SU-DHL-6 (cell line): Measurements from ENCODE around the gene EMILIN2.

Source experiments
- H2AFZ ChIP-seq: fragments of 200-600 bp; sonication (generic); 2 replicates; pipeline ENCODE4 v1.6.1; 2014; ENCODE audit warnings: low read depth, mild to moderate bottlenecking, moderate library complexity, mixed read lengths, antibody characterized with exemption, low read length; ENCODE audit not compliant: severe bottlenecking
- H3F3A ChIP-seq: fragments of 200-600 bp; shearing (Covaris generic); 2 replicates; pipeline ENCODE4 v1.6.0; 2016; ENCODE audit warnings: antibody characterized with exemption, mild to moderate bottlenecking; ENCODE audit not compliant: insufficient read depth
- H3K27ac ChIP-seq: fragments of 200-600 bp; sonication (generic); 2 replicates; pipeline ENCODE4 v1.5.1; 2016; ENCODE audit warnings: low read depth, mild to moderate bottlenecking, low read length, moderate library complexity, mixed read lengths
- H3K27me3 ChIP-seq: fragments of 200-600 bp; sonication (generic), shearing (Covaris generic); 2 replicates; pipeline ENCODE4 v1.6.0; 2014; ENCODE audit warnings: mild to moderate bottlenecking, low read length
- H3K36me3 ChIP-seq: fragments of 200-600 bp; sonication (generic); 2 replicates; pipeline ENCODE4 v1.6.1; 2014; ENCODE audit warnings: mild to moderate bottlenecking, low read length, mixed read lengths
- H3K4me2 ChIP-seq: fragments of 300-600, 200-600 bp; shearing (Covaris generic), sonication (generic); 2 replicates; pipeline ENCODE4 v1.6.0; 2014; ENCODE audit warnings: low read length, low read depth, mild to moderate bottlenecking; ENCODE audit not compliant: poor library complexity, severe bottlenecking
- H3K4me3 ChIP-seq: fragments of 200-600 bp; sonication (generic); 2 replicates; pipeline ENCODE4 v1.5.1; 2014; ENCODE audit warnings: antibody characterized with exemption, low read length, mild to moderate bottlenecking, mixed read lengths; ENCODE audit not compliant: insufficient read depth, poor library complexity, severe bottlenecking
- H3K79me2 ChIP-seq: fragments of 200-600 bp; sonication (generic); 2 replicates; pipeline ENCODE4 v1.6.1; 2014; ENCODE audit warnings: mild to moderate bottlenecking, low read length, moderate library complexity; ENCODE audit not compliant: insufficient read depth
- H3K9ac ChIP-seq: fragments of 200-600 bp; sonication (generic); 2 replicates; pipeline ENCODE4 v1.7.0; 2014; ENCODE audit warnings: mild to moderate bottlenecking, low read length
- H3K9me2 ChIP-seq: fragments of 200-600 bp; sonication (generic); replicated peaks from 2 replicates; pipeline ENCODE4 v1.6.1; 2014; ENCODE audit warnings: low read length; ENCODE audit not compliant: insufficient read depth
- H3K9me3 ChIP-seq: fragments of 200-600 bp; sonication (generic); 2 replicates; pipeline ENCODE4 v1.6.1; 2014; ENCODE audit warnings: low read length, mixed read lengths; ENCODE audit not compliant: insufficient read depth
- H4K20me1 ChIP-seq: fragments of 200-600 bp; sonication (generic); 2 replicates; pipeline ENCODE4 v1.6.1; 2014; ENCODE audit warnings: low read depth, mild to moderate bottlenecking, antibody characterized with exemption, low read length, moderate library complexity, mixed read lengths
- EZH2phosphoT487 ChIP-seq: fragments of 200-600 bp; sonication (generic), shearing (Covaris generic); conservative IDR thresholded peaks from 2 replicates; pipeline ENCODE4 v1.6.1; 2018; ENCODE audit warnings: mild to moderate bottlenecking, antibody characterized with exemption, low read length, moderate library complexity, mixed read lengths
- TF ChIP-seq, protein P1 (sequence below): fragments of 200-600 bp; sonication (generic); IDR thresholded peaks from one replicate; pipeline ENCODE4 v1.5.1; 2017; ENCODE audit warnings: antibody characterized with exemption, mild to moderate bottlenecking, low read length, moderate library complexity; ENCODE audit not compliant: insufficient read depth, poor library complexity, severe bottlenecking

The EMILIN2 gene

DNA sequence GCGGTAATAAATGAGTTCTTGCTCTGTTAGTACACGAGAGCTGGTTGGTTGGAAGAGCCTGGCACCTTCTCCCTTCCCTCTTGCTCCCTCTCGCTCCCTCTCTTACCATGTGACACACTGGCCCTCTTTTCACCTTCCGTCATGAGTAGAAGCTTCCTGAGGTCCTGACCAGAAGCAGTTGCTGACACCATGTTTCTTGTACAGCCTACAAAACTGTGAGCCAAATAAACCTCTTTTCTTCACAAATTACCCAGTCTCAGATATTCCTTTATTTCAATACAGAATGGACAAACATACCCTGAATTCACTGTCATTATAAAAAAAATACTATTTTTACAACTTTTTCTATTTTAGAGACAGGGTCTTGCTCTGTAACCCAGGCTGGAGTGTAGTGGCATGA, 40.7 kb downstream of the EMILIN2 start:
- Histone ChIP-seq H3F3A (no peaks in the 10 kb centered on the region), H3K27ac (no peak overlapping the region), H3K9ac (no peak overlapping the region), H3K4me3 (no peak overlapping the region), H4K20me1 (no peaks in the 10 kb centered on the region), H3K9me3 (no peaks in the 10 kb centered on the region), H3K4me2 (no peak overlapping the region), H3K79me2 (no peaks in the 10 kb centered on the region), H3K9me2 (no peaks in the 10 kb centered on the region), H3K36me3 (no peaks in the 10 kb centered on the region), H2AFZ (no peak overlapping the region), H3K27me3 (no peaks in the 10 kb centered on the region)
- TF ChIP-seq, protein P1, sequence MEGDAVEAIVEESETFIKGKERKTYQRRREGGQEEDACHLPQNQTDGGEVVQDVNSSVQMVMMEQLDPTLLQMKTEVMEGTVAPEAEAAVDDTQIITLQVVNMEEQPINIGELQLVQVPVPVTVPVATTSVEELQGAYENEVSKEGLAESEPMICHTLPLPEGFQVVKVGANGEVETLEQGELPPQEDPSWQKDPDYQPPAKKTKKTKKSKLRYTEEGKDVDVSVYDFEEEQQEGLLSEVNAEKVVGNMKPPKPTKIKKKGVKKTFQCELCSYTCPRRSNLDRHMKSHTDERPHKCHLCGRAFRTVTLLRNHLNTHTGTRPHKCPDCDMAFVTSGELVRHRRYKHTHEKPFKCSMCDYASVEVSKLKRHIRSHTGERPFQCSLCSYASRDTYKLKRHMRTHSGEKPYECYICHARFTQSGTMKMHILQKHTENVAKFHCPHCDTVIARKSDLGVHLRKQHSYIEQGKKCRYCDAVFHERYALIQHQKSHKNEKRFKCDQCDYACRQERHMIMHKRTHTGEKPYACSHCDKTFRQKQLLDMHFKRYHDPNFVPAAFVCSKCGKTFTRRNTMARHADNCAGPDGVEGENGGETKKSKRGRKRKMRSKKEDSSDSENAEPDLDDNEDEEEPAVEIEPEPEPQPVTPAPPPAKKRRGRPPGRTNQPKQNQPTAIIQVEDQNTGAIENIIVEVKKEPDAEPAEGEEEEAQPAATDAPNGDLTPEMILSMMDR, result no peak
- no peak for TF ChIP-seq EZH2phosphoT487

DNA sequence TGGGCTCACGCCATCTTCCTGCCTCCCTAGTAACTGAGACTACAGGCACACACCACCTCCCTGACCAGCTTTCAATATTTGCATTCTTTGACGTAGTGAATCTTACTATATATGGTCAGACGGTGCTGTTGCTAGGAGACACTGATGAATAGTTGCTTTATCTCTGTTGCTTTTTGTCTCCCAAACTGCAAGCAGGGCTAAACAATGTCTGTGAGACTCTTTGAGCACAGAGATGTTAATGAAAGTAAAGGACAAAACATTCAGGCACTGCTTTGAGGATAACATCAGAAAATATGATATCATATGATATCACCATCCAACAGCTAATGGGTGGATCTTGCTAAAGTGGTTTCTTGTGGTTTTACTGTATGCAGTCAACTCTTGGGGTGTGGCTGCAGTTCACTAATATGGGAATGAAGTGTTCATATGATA, 43.0 kb downstream of the EMILIN2 start:
- Histone ChIP-seq H2AFZ (no peak overlapping the region), H3K27me3 (no peaks in the 10 kb centered on the region), H3F3A (no peaks in the 10 kb centered on the region), H3K4me3 (no peak overlapping the region), H4K20me1 (no peaks in the 10 kb centered on the region), H3K9me3 (no peaks in the 10 kb centered on the region), H3K9ac (no peak overlapping the region), H3K4me2 (no peak overlapping the region), H3K36me3 (no peaks in the 10 kb centered on the region), H3K9me2 (no peaks in the 10 kb centered on the region), H3K27ac (no peak overlapping the region), H3K79me2 (no peaks in the 10 kb centered on the region)
- no peak for TF ChIP-seq EZH2phosphoT487
- TF ChIP-seq, protein P1, result no peak

DNA sequence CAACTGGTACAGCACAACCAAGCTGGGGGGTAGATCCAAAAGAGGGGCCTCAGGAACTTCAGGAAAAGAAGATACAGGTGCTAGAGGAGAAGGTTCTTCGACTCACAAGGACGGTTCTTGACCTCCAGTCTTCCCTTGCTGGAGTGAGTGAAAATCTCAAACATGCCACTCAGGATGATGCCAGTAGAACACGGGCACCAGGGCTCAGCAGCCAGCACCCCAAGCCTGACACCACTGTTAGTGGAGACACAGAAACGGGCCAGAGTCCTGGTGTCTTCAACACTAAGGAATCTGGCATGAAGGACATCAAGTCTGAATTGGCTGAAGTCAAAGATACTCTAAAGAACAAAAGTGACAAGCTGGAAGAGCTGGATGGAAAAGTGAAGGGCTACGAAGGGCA, 43.8 kb downstream of the EMILIN2 start:
- TF ChIP-seq, protein P1, result no peak
- TF ChIP-seq EZH2phosphoT487, result no peak
- Histone ChIP-seq H2AFZ (no peak overlapping the region), H3K79me2 (no peaks in the 10 kb centered on the region), H3K9me3 (no peaks in the 10 kb centered on the region), H3K4me3 (no peak overlapping the region), H3K36me3 (no peaks in the 10 kb centered on the region), H3K27me3 (no peaks in the 10 kb centered on the region), H3K9me2 (no peaks in the 10 kb centered on the region), H3K27ac (no peak overlapping the region), H3K9ac (no peak overlapping the region), H4K20me1 (no peaks in the 10 kb centered on the region), H3K4me2 (no peak overlapping the region), H3F3A (no peaks in the 10 kb centered on the region)
